ENCODE results near the gene PHF23.

The PHF23 gene

DNA sequence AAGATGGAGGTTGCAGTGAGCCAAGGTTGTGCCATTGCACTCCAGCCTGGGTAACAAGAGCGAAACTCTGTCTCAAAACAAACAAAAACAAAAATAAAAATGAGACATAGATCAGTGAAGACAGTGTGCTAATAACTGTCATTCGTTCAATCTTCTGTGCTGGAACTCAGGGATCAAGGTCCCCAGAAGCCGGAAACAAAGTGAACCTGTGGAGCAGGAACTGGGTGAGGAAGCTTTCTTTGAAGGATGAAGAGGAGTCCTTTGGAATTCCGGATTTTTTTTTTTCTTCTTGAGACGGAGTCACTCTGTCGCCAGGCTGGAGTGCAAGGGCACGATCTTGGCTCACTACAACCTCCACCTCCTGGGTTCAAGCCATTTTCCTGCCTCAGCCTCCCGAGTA, 40.2 kb upstream of the PHF23 start:
- peaks cover 6% of the 10 kb centered on the region for H3K27me3 ChIP-seq (ENCODE audit: insufficient read depth, low read length)
- no peak overlapping the region for H2BK12ac ChIP-seq (ENCODE audit: low read length)
- no peak overlapping the region for H4K12ac ChIP-seq (ENCODE audit: low read depth, low read length)
- no peaks in the 10 kb centered on the region for H3K36me3 ChIP-seq (ENCODE audit: control insufficient read depth in 1 of 2, insufficient read depth in 2 of 2, low read length in 2 of 2)
- no peak overlapping the region for H2BK120ac ChIP-seq (ENCODE audit: insufficient read depth, low read length, poor library complexity)
- no peak overlapping the region for H4K8ac ChIP-seq (ENCODE audit: low read depth, low read length)
- no peak overlapping the region for H2AFZ ChIP-seq (ENCODE audit: insufficient read depth, low read length, poor library complexity)
- no peak overlapping the region for H3K4me2 ChIP-seq (ENCODE audit: low read length)
- no peak overlapping the region for H3K27ac ChIP-seq (ENCODE audit: low read depth, low read length)
- no peak for DNase-seq
- no peak overlapping the region for H3K14ac ChIP-seq (ENCODE audit: low read length)
- no peaks in the 10 kb centered on the region for H3K79me2 ChIP-seq (ENCODE audit: control insufficient read depth, insufficient read depth, low read length, poor library complexity)
- H3K4ac ChIP-seq (ENCODE audit: low read depth, low read length) = no peak overlapping the region
- no peak overlapping the region for H4K91ac ChIP-seq (ENCODE audit: low read depth, low read length)
- H3K79me1 ChIP-seq (ENCODE audit: low read length) = no peaks in the 10 kb centered on the region
- H3K4me3 ChIP-seq (ENCODE audit: low read depth, low read length) = no peak overlapping the region
- H2AK5ac ChIP-seq (ENCODE audit: low read length) = no peak overlapping the region
- no peak overlapping the region for H2BK5ac ChIP-seq (ENCODE audit: low read depth, low read length, poor library complexity)
- WGBS (ENCODE audit: extremely low coverage, insufficient coverage, insufficient read length) = no CpG with 5 or more reads among the region's 8 CpGs
- H3K18ac ChIP-seq (ENCODE audit: low read length) = no peak overlapping the region
- H3K9ac ChIP-seq (ENCODE audit: low read length) = no peak overlapping the region
- H3K9me3 ChIP-seq (ENCODE audit: insufficient read depth, low read depth, low read length) = no peaks in the 10 kb centered on the region
- peaks cover 16% of the 10 kb centered on the region in 2 experiments for H3K4me1 ChIP-seq (ENCODE audit: control insufficient read depth in 1 of 2, insufficient read depth in 2 of 2, low read length in 2 of 2)
- H3K23ac ChIP-seq (ENCODE audit: low read length) = no peak overlapping the region

DNA sequence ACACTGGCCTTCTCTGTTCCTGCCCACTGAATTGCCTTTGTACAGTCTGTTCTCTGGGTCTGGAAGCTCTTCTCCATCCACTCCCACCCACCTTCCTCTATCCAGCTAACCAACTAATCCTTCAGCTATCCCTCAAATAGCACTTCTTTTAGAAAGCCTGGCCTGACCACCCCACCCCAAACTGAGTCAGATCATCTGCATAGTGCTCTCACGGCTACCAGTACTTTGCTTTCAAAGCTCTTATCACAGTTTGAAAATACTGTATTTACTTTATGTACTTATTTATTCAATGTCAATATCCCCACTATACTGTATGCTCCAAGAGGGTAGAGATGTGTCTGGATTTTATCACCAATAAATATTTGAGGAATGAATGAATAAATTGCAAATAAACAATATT, 27.5 kb upstream of the PHF23 start:
- no peak overlapping the region for H3K14ac ChIP-seq (ENCODE audit: low read length)
- H2BK120ac ChIP-seq (ENCODE audit: insufficient read depth, low read length, poor library complexity) = no peak overlapping the region
- peaks cover 17% of the 10 kb centered on the region for H3K79me1 ChIP-seq (ENCODE audit: low read length)
- H2AK5ac ChIP-seq (ENCODE audit: low read length) = no peak overlapping the region
- no peak overlapping the region for H2BK12ac ChIP-seq (ENCODE audit: low read length)
- H3K23ac ChIP-seq (ENCODE audit: low read length) = no peak overlapping the region
- no peak overlapping the region for H4K12ac ChIP-seq (ENCODE audit: low read depth, low read length)
- H2AFZ ChIP-seq (ENCODE audit: insufficient read depth, low read length, poor library complexity) = no peak overlapping the region
- H3K36me3 ChIP-seq (ENCODE audit: control insufficient read depth in 1 of 2, insufficient read depth in 2 of 2, low read length in 2 of 2) = no peaks in the 10 kb centered on the region
- H4K91ac ChIP-seq (ENCODE audit: low read depth, low read length) = no peak overlapping the region
- H3K18ac ChIP-seq (ENCODE audit: low read length) = no peak overlapping the region
- H3K79me2 ChIP-seq (ENCODE audit: control insufficient read depth, insufficient read depth, low read length, poor library complexity) = peaks cover 9% of the 10 kb centered on the region
- H2BK5ac ChIP-seq (ENCODE audit: low read depth, low read length, poor library complexity) = no peak overlapping the region
- DNase-seq = no peak
- no peaks in the 10 kb centered on the region for H3K27me3 ChIP-seq (ENCODE audit: insufficient read depth, low read length)
- H3K4me3 ChIP-seq (ENCODE audit: low read depth, low read length) = no peak overlapping the region
- no peak overlapping the region for H4K8ac ChIP-seq (ENCODE audit: low read depth, low read length)
- no peak overlapping the region for H3K9ac ChIP-seq (ENCODE audit: low read length)
- peaks cover under 1% of the 10 kb centered on the region for H3K9me3 ChIP-seq (ENCODE audit: insufficient read depth, low read depth, low read length)
- WGBS (ENCODE audit: extremely low coverage, insufficient coverage, insufficient read length) = no CpG with 5 or more reads among the region's 1 CpG
- peaks cover 3 to 7% of the 10 kb centered on the region in 2 experiments for H3K4me1 ChIP-seq (ENCODE audit: control insufficient read depth in 1 of 2, insufficient read depth in 2 of 2, low read length in 2 of 2)
- H3K4ac ChIP-seq (ENCODE audit: low read depth, low read length) = no peak overlapping the region
- no peak overlapping the region for H3K4me2 ChIP-seq (ENCODE audit: low read length)
- H3K27ac ChIP-seq (ENCODE audit: low read depth, low read length) = no peak overlapping the region

DNA sequence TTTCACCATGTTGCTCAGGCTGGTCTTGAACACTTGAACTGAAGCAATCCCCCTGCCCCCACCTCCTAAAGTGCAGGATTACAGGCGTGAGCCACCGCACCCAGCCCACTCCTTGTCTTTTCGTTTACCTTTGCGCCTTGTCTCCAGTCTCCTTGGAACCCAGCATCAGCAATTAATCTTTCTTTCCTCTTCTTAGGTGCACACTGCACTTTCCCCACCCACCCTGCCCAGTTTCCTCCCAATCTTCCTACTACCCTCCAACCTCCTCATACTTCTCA, 24.5 kb upstream of the PHF23 start:
- Histone ChIP-seq H3K36me3 (ENCODE audit: control insufficient read depth in 1 of 2, insufficient read depth in 2 of 2, low read length in 2 of 2) (peaks cover 11 to 12% of the 10 kb centered on the region in 2 experiments), H2BK120ac (ENCODE audit: insufficient read depth, low read length, poor library complexity) (no peak overlapping the region), H3K4me3 (ENCODE audit: low read depth, low read length) (no peak overlapping the region), H3K4ac (ENCODE audit: low read depth, low read length) (no peak overlapping the region), H3K9me3 (ENCODE audit: insufficient read depth, low read depth, low read length) (peaks cover 2% of the 10 kb centered on the region), H4K12ac (ENCODE audit: low read depth, low read length) (peak overlapping the region; percentile 14), H3K27ac (ENCODE audit: low read depth, low read length) (peak overlapping the region; percentile 84), H3K14ac (ENCODE audit: low read length) (no peak overlapping the region), H2BK5ac (ENCODE audit: low read depth, low read length, poor library complexity) (no peak overlapping the region), H3K4me1 (ENCODE audit: control insufficient read depth in 1 of 2, insufficient read depth in 2 of 2, low read length in 2 of 2) (peaks cover 10 to 17% of the 10 kb centered on the region in 2 experiments), H3K4me2 (ENCODE audit: low read length) (peak overlapping the region; percentile 68), H3K79me2 (ENCODE audit: control insufficient read depth, insufficient read depth, low read length, poor library complexity) (peaks cover 25% of the 10 kb centered on the region), H3K18ac (ENCODE audit: low read length) (no peak overlapping the region), H3K27me3 (ENCODE audit: insufficient read depth, low read length) (no peaks in the 10 kb centered on the region), H3K23ac (ENCODE audit: low read length) (no peak overlapping the region), H4K8ac (ENCODE audit: low read depth, low read length) (peak overlapping the region; percentile 47), H2AFZ (ENCODE audit: insufficient read depth, low read length, poor library complexity) (no peak overlapping the region), H3K79me1 (ENCODE audit: low read length) (peaks cover 28% of the 10 kb centered on the region), H2AK5ac (ENCODE audit: low read length) (no peak overlapping the region), H2BK12ac (ENCODE audit: low read length) (no peak overlapping the region), H4K91ac (ENCODE audit: low read depth, low read length) (peak overlapping the region; percentile 40), H3K9ac (ENCODE audit: low read length) (no peak overlapping the region)
- no peak for DNase-seq
- WGBS (ENCODE audit: extremely low coverage, insufficient coverage, insufficient read length) = no CpG with 5 or more reads among the region's 4 CpGs

DNA sequence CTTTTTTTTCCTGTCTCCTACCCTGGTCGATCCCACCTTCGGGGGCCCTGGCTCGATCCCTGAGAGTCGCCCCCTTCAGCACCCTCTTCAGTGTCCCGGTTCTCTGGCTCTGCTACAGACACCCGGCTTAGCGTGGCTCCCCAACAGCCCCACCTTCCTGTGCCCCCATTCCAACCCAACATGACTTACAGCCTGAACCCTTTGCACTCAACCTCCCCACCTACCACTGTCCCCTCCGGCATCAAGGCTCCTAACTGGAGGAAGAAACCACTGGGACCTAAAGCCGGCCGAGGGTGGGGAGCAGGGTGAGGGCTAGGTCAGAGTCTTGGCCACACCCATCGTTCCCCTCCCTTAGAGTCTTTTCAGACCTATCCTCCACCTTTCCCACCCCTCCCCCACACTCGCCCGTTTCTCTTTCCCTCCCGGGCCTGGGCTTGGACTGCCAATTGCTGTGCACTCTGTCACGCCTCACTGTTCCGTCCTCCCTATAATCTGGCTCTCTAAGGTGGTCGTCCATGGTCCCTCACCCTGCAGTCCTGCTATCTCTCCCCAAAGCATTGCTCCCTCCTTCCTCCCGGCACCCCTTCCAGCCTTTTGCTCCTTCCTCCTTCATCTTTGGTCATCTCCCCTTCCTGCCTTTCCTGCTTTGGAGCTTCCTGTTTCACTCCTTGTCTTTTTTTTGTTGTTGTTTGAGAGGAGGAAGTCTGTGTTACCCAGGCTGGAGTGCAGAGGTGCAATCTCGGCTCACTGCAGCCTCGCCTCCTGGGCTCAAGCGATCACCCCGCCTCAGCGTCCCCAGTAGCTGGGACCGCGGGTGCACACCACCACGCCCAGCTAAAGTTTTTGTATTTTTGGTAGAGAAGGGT, 23.9 kb upstream of the PHF23 start:
- H3K14ac ChIP-seq (ENCODE audit: low read length) = peak overlapping the region; percentile 84
- peak overlapping the region; percentile 57 for H4K12ac ChIP-seq (ENCODE audit: low read depth, low read length)
- no peaks in the 10 kb centered on the region for H3K27me3 ChIP-seq (ENCODE audit: insufficient read depth, low read length)
- peaks cover 25% of the 10 kb centered on the region for H3K79me2 ChIP-seq (ENCODE audit: control insufficient read depth, insufficient read depth, low read length, poor library complexity)
- H3K4me3 ChIP-seq (ENCODE audit: low read depth, low read length) = peak overlapping the region; percentile 87
- H3K9me3 ChIP-seq (ENCODE audit: insufficient read depth, low read depth, low read length) = peaks cover 2% of the 10 kb centered on the region
- peak overlapping the region; percentile 92 for H4K91ac ChIP-seq (ENCODE audit: low read depth, low read length)
- peak overlapping the region; percentile 86 for H3K4ac ChIP-seq (ENCODE audit: low read depth, low read length)
- peak; percentile 65 to 68 for DNase-seq
- H3K18ac ChIP-seq (ENCODE audit: low read length) = peak overlapping the region; percentile 78
- no CpG with 5 or more reads among the region's 26 CpGs for WGBS (ENCODE audit: extremely low coverage, insufficient coverage, insufficient read length)
- H4K8ac ChIP-seq (ENCODE audit: low read depth, low read length) = peak overlapping the region; percentile 47
- peak overlapping the region; percentile 84 for H3K27ac ChIP-seq (ENCODE audit: low read depth, low read length)
- peaks cover 28% of the 10 kb centered on the region for H3K79me1 ChIP-seq (ENCODE audit: low read length)
- H3K36me3 ChIP-seq (ENCODE audit: control insufficient read depth in 1 of 2, insufficient read depth in 2 of 2, low read length in 2 of 2) = peaks cover 11 to 18% of the 10 kb centered on the region in 2 experiments
- peak overlapping the region; percentile 33 for H2BK12ac ChIP-seq (ENCODE audit: low read length)
- H2AK5ac ChIP-seq (ENCODE audit: low read length) = peak overlapping the region; percentile 81
- H3K4me1 ChIP-seq (ENCODE audit: control insufficient read depth in 1 of 2, insufficient read depth in 2 of 2, low read length in 2 of 2) = peaks cover 10 to 17% of the 10 kb centered on the region in 2 experiments
- H2BK5ac ChIP-seq (ENCODE audit: low read depth, low read length, poor library complexity) = peak overlapping the region; percentile 87
- H3K23ac ChIP-seq (ENCODE audit: low read length) = peak overlapping the region; percentile 37
- peak overlapping the region; percentile 71 for H3K9ac ChIP-seq (ENCODE audit: low read length)
- peak overlapping the region; percentile 70 for H2BK120ac ChIP-seq (ENCODE audit: insufficient read depth, low read length, poor library complexity)
- H2AFZ ChIP-seq (ENCODE audit: insufficient read depth, low read length, poor library complexity) = peak overlapping the region; percentile 69
- H3K4me2 ChIP-seq (ENCODE audit: low read length) = peak overlapping the region; percentile 68

Data from trophoblast cell (in vitro differentiated cells and primary cell).